GM19023 (cell line): ENCODE results near the gene ACR.

Experiments used
- ATAC-seq: cut with Tn5 transposase; IDR thresholded peaks from one replicate; pipeline ENCODE4 v1.9.1; 2021; ENCODE audit warnings: mild to moderate bottlenecking, moderate library complexity; ENCODE audit not compliant: unreplicated experiment

The ACR gene

GRCh38 chr22:50716290-50717024 is 21.5 kb upstream of the ACR start:
- no peak for ATAC-seq

GRCh38 chr22:50717709-50718351 is 20.2 kb upstream of the ACR start:
- ATAC-seq = no peak

GRCh38 chr22:50718352-50718709 is 19.7 kb upstream of the ACR start:
- ATAC-seq = no peak

GRCh38 chr22:50719814-50720300 is 18.1 kb upstream of the ACR start:
- ATAC-seq = no peak

GRCh38 chr22:50720301-50721256 is 17.4 kb upstream of the ACR start:
- ATAC-seq = no peak

GRCh38 chr22:50721257-50721844 is 16.7 kb upstream of the ACR start:
- ATAC-seq = no peak

GRCh38 chr22:50722048-50722701 is 15.8 kb upstream of the ACR start:
- no peak for ATAC-seq

GRCh38 chr22:50722716-50723428 is 15.1 kb upstream of the ACR start:
- ATAC-seq = no peak

- no peak for ATAC-seq
Observed at GRCh38 chr22:50723991-50724390, 14.0 kb upstream of the ACR start.

GRCh38 chr22:50724616-50725015 is 13.4 kb upstream of the ACR start:
- no peak for ATAC-seq

- ATAC-seq = no peak
Observed at GRCh38 chr22:50725597-50725996, 12.4 kb upstream of the ACR start.

- ATAC-seq = no peak
Observed at GRCh38 chr22:50726643-50727340, 11.2 kb upstream of the ACR start.

- ATAC-seq = no peak
Observed at GRCh38 chr22:50727678-50728522, 10.1 kb upstream of the ACR start.

GRCh38 chr22:50728523-50728931 is 9.5 kb upstream of the ACR start:
- ATAC-seq = no peak

- ATAC-seq = no peak
Observed at GRCh38 chr22:50729391-50730012, 8.5 kb upstream of the ACR start.

GRCh38 chr22:50730013-50730891 is 7.8 kb upstream of the ACR start:
- no peak for ATAC-seq
